Keratinocyte (primary cell): ENCODE data around the gene RNF130.

Experiments
- CTCF ChIP-seq, 3 experiments: IDR thresholded peaks in 1 of 3; conservative IDR thresholded peaks in 1 of 3; optimal IDR thresholded peaks in 1 of 3; 2 replicates in 2 of 3; 3 replicates in 1 of 3; pipeline versions ENCODE3 to v1.5.1; 2011; ENCODE audit warnings: low read length in 3 of 3, mild to moderate bottlenecking in 3 of 3, moderate library complexity in 2 of 3, control low read depth in 1 of 3, inconsistent platforms in 1 of 3; ENCODE audit not compliant: insufficient read depth in 2 of 3; ENCODE audit errors: extremely low read depth in 1 of 3
- EZH2 ChIP-seq: IDR thresholded peaks from one replicate; pipeline ENCODE4 v1.6.1; 2012; ENCODE audit warnings: inconsistent platforms, mild to moderate bottlenecking, low read length, moderate library complexity

DNA sequence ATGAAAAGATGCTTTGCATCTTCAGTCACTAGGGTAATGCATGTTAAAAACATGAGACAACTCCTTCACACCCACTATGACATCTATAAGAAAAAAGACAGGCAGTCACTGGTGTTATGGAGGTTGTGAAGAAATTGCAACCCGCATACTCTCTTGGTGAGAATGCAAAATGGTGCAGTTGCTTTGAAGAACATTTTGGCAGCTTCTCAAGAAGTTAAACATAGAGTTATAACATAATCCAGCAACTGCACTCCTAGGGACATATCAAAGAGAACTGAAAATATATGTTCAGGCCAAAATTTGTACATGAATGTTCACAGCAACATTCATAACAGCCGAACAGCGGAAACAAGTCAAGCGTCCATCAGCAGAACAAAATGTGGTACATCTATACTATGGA lies 117.6 kb downstream of the RNF130 start:
- TF ChIP-seq CTCF (optimal IDR thresholded peaks at IDR 0.05 in 1 of 3, IDR thresholded peaks at IDR 0.05 in 1 of 3, conservative IDR thresholded peaks at IDR 0.05 in 1 of 3; ENCODE audit: extremely low read depth in 1 of 3, insufficient read depth in 2 of 3, low read length in 3 of 3): no peak
- no peak for TF ChIP-seq EZH2
